ENCODE data around the gene FLRT2.

DNA sequence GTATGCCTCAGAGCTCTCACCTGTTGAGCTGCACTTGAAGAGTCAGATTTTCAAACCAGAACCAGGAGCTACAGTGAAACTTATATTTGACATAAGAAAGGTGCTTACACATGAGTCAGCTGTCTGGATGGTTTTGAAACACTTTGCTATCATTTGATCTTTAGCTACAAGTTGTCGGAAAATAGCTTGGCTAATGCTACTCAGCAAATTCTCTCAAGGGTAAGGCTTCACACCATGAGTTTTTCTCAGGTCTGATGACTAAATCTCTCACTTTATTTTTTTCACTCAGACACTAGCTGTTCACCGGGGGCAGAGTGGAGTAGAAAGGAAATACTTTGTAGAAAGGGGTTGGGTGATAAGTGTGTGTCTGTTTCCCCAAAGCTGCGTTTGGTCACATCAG, 171.8 kb downstream of the FLRT2 start:
- TF ChIP-seq, protein P1, sequence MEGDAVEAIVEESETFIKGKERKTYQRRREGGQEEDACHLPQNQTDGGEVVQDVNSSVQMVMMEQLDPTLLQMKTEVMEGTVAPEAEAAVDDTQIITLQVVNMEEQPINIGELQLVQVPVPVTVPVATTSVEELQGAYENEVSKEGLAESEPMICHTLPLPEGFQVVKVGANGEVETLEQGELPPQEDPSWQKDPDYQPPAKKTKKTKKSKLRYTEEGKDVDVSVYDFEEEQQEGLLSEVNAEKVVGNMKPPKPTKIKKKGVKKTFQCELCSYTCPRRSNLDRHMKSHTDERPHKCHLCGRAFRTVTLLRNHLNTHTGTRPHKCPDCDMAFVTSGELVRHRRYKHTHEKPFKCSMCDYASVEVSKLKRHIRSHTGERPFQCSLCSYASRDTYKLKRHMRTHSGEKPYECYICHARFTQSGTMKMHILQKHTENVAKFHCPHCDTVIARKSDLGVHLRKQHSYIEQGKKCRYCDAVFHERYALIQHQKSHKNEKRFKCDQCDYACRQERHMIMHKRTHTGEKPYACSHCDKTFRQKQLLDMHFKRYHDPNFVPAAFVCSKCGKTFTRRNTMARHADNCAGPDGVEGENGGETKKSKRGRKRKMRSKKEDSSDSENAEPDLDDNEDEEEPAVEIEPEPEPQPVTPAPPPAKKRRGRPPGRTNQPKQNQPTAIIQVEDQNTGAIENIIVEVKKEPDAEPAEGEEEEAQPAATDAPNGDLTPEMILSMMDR (IDR thresholded peaks at IDR 0.05 in 8 of 11, conservative IDR thresholded peaks at IDR 0.05 in 3 of 11) = no peak
- no peak for TF ChIP-seq POLR2A (IDR thresholded peaks at IDR 0.05)
